Gastrocnemius medialis (tissue), 4 donors: Measurements from ENCODE around the gene SCTR.

ENCODE experiments used
- POLR2A ChIP-seq, 2 donors: fragments of 450-650 bp; IDR thresholded peaks; one replicate each; pipeline ENCODE4 v1.6.1; 2017; ENCODE audit warnings: antibody characterized with exemption in 2 of 2, mild to moderate bottlenecking in 2 of 2, moderate library complexity in 2 of 2
- TF ChIP-seq, protein P1 (sequence below), 5 experiments: fragments of 450-650 bp in 3 of 5; fragments of 200-600 bp in 2 of 5; sonication (generic) in 2 of 5; IDR thresholded peaks in 4 of 5; conservative IDR thresholded peaks in 1 of 5; 1 replicate in 4 of 5; 2 replicates in 1 of 5; pipeline ENCODE4 v1.5.1; 2016 to 2019; ENCODE audit warnings: antibody characterized with exemption in 5 of 5, mild to moderate bottlenecking in 3 of 5, moderate library complexity in 3 of 5

DNA sequence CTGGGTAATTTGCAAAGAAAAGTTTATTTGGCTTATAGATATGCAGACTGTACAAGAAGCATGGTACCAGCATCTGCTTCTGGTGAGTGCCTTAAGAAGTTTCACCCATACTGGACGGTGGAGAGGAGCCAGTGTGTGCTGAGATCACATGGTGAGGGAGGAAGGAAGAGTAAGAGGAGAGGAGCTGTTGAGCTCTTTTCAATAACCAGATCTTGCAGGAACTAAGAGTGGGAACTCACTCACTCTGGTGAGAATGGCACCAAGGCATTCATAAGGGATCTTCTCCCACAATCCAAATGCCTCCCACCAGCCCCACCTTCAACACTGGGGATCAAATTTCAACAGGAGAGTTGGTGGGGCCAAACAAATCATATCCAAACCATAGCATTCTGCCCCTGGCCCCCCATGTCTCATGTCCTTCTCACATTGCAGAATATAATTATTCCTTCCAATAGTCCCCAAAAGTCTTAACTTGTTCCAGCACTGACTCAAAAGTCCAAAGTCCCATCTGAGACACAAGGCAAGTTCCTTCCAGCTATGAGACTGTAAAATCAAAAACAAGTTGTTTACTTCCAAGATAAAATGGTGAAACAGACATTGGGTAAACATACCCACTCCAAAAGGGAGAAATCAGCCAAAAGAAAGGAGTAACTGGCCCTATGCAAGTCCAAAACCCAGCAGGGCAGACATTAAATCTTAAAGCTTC is 104.3 kb downstream of the SCTR start:
- TF ChIP-seq, protein P1, sequence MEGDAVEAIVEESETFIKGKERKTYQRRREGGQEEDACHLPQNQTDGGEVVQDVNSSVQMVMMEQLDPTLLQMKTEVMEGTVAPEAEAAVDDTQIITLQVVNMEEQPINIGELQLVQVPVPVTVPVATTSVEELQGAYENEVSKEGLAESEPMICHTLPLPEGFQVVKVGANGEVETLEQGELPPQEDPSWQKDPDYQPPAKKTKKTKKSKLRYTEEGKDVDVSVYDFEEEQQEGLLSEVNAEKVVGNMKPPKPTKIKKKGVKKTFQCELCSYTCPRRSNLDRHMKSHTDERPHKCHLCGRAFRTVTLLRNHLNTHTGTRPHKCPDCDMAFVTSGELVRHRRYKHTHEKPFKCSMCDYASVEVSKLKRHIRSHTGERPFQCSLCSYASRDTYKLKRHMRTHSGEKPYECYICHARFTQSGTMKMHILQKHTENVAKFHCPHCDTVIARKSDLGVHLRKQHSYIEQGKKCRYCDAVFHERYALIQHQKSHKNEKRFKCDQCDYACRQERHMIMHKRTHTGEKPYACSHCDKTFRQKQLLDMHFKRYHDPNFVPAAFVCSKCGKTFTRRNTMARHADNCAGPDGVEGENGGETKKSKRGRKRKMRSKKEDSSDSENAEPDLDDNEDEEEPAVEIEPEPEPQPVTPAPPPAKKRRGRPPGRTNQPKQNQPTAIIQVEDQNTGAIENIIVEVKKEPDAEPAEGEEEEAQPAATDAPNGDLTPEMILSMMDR (IDR thresholded peaks at IDR 0.05 in 4 of 5, conservative IDR thresholded peaks at IDR 0.05 in 1 of 5), result no peak
- TF ChIP-seq POLR2A (IDR thresholded peaks at IDR 0.05), result no peak
